GM12874 (cell line): ENCODE measurements around the gene FAM20C.

Experiments
- TF ChIP-seq, protein P1 (sequence below): IDR thresholded peaks from 2 replicates; pipeline ENCODE4 v1.5.1; 2011; ENCODE audit warnings: low read depth, mild to moderate bottlenecking, control low read depth, low read length, moderate library complexity; ENCODE audit not compliant: insufficient read depth

The FAM20C gene

GRCh38 chr7:166338-167060 is 25.9 kb upstream of the FAM20C start:
- TF ChIP-seq, protein P1, sequence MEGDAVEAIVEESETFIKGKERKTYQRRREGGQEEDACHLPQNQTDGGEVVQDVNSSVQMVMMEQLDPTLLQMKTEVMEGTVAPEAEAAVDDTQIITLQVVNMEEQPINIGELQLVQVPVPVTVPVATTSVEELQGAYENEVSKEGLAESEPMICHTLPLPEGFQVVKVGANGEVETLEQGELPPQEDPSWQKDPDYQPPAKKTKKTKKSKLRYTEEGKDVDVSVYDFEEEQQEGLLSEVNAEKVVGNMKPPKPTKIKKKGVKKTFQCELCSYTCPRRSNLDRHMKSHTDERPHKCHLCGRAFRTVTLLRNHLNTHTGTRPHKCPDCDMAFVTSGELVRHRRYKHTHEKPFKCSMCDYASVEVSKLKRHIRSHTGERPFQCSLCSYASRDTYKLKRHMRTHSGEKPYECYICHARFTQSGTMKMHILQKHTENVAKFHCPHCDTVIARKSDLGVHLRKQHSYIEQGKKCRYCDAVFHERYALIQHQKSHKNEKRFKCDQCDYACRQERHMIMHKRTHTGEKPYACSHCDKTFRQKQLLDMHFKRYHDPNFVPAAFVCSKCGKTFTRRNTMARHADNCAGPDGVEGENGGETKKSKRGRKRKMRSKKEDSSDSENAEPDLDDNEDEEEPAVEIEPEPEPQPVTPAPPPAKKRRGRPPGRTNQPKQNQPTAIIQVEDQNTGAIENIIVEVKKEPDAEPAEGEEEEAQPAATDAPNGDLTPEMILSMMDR: no peak

DNA sequence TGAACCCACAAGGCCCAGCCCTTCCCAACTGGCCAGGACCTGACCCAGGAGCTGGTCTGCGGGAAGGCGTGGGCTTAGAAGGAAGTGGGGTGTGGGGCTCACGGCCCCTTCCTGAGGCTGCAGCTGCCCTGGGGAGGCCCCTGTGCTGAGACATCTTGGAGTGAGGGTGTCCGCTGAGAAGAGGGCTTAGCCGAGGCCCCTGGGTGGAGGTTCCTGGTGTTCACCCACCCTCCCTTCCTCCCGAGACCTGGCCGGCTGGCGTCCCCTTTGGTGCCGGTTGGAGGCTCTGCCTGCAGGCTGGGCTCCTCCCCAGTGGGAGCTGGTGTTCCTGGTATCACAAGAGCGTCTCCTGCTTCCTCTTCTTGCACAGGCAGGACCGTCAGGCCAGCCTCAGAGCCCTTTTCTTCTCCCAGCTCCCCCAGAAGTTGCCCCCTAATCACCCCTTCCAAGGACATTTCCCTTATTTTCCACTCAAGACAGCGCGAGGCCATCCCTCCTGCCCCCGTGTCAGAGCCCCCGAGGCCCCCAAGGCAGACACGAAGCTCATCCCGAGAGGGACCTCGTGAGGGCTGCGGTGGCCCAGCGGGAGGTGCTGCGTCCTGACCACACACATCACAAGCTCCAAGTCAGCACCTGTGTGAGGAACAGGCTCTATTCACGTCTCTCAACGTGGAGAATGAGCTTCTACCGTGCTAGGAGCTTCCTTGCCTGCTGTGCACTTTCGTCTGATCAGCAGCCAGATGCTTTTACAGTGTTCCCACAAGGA is 25.1 kb upstream of the FAM20C start:
- TF ChIP-seq, protein P1: no peak

GRCh38 chr7:167976-168791 is 24.2 kb upstream of the FAM20C start:
- TF ChIP-seq, protein P1: no peak

GRCh38 chr7:169276-170172 is 22.8 kb upstream of the FAM20C start:
- TF ChIP-seq, protein P1: no peak

DNA sequence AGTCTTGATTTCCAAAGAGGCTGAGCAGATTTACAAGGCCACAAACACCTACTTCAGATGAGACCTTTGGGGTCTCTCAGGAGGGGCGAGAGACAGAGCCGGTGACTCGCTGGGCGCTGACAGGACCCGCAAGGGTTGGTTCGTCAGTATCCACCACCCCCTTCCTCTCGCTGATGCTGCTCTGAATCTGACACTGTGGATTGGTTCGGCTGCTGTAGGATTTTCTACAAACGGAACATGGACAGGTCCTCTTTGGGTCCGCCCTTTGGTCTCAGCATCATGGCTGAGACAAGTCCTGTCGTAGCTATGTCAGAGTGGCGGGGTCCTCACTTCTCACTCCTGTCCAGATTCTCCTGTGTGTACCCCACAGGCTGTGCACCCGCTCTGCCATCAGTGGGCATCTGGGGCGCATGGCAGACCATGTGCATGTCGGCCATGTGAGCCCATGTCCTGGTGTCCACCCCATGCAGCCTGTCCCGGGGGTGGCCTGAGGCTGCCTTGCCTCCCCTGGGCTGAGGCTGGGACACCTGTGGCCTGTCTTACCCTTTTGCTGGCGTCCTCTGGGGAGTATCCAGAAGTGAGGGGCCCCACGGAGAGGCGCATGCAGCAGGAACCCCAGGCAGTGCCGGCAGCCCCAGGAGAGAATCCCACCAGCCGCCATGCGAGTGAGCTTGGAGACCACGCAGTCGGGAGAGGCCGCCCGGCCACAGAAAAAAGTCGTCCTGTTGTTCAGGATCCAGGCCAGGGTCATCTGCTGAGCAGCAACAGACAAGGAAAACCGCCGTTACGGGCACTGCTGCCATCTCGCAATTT is 21.6 kb upstream of the FAM20C start:
- TF ChIP-seq, protein P1: no peak

- TF ChIP-seq, protein P1: no peak
Measured at GRCh38 chr7:171364-171904, 20.9 kb upstream of the FAM20C start.
